SHP77 (cell line): Measurements from ENCODE around the gene ENDOD1.

ENCODE experiments used
- DNase-seq, 2 experiments: peaks; one replicate each; lab custom pipeline; 2025; lab: John Stamatoyannopoulos, UW

The ENDOD1 gene

DNA sequence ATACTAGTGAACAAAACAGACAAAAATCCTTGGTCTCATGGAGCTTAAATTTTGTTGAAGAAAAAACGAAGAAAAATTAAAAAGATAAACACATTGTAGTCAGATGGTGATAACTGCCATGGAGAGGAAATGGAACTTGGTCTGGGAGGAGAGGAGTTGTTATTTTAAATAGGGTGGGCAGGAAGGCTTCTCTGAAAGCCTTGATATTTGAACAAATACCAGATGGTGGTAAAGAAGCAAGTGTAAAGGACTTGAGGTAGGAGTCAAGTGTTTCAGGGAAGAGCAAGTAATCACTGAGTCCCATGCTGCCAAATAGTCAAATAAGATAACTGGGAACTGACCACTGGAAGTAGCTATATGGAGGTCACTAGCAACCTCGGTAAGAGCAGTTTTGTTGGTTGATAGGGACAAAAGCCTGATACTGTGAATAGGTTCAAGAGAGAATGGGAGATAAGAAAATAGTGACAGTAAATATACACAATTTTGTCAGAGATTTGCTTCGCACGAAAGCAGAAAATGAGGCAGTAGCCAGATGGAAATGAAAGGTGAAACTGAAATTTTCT lies 86.3 kb downstream of the ENDOD1 start:
- no peak for DNase-seq
